C4-2B (cell line): ENCODE results near the gene GLMP.

Experiments
- CTCF ChIP-seq: fragments of 450-650 bp; conservative IDR thresholded peaks from 2 replicates; pipeline ENCODE4 v1.5.1; 2017; ENCODE audit warnings: mild to moderate bottlenecking
- ZFX ChIP-seq: fragments of 450-650 bp; IDR thresholded peaks from 2 replicates; pipeline ENCODE4 v1.6.1; 2017

GRCh38 chr1:156293098-156293434, 2.4 kb downstream of the GLMP start:
- TF ChIP-seq CTCF (no peak), ZFX (no peak)
